GM12878 (cell line): Measurements from ENCODE around the gene NGB. TPM values are rescaled to one million over a fixed set of nuclear protein-coding genes. Genes with fewer than 3 reads are reported as not detected.

Experiments
- ATAC-seq: fragments of 200-7000 bp; cut with Tn5 transposase; 3 replicates; pipeline ENCODE4 v1.9.1; 2020; ENCODE audit warnings: mild to moderate bottlenecking, moderate library complexity
- BruUV-seq: library from RNA; stranded (reverse); fragments of 400-500 nt; replicated peaks from 2 replicates; lab custom pipeline; 2021; lab: Mats Ljungman, UMichigan
- CTCF ChIA-PET: fragments of 300-600 bp; sonication (Branson Sonifier 250); formaldehyde crosslinking; extraction: SDS; loops from one replicate; lab custom pipeline; 2021; ENCODE audit warnings: inconsistent platforms; lab: Yijun Ruan, JAX
- POLR2A ChIA-PET: fragments of 350-600 bp; formaldehyde crosslinking; extraction: SDS; loops from one replicate; lab custom pipeline; 2021; ENCODE audit warnings: inconsistent platforms; lab: Charles Lee
- RAD21 ChIA-PET: fragments of 300-600 bp; sonication (Branson Sonifier 250); formaldehyde crosslinking; loops from one replicate; lab custom pipeline; 2023; ENCODE audit warnings: antibody characterized with exemption; ENCODE audit not compliant: unreplicated experiment; lab: Charles Lee
- SMC1A ChIA-PET: fragments of 300-600 bp; sonication (Branson Sonifier 250); formaldehyde crosslinking; loops from one replicate; lab custom pipeline; 2023; ENCODE audit not compliant: unreplicated experiment, uncharacterized antibody; lab: Charles Lee
- DNase-seq: peaks from one replicate; pipeline ENCODE4 v3.0.0-alpha.2; 2011; ENCODE audit warnings: low read depth, low spot score
- FAIRE-seq: peaks from 3 replicates; lab custom pipeline; 2011; peaks lifted over from hg19 to GRCh38; lab: Jason Lieb, UNC
- H2AFZ ChIP-seq: 2 replicates; pipeline ENCODE4 v1.6.0; 2011; ENCODE audit warnings: low read depth, low read length, control low read depth; ENCODE audit not compliant: control insufficient read depth
- H3K27ac ChIP-seq: 2 replicates; pipeline ENCODE4 v1.5.1; 2011; ENCODE audit warnings: control low read depth; ENCODE audit not compliant: control insufficient read depth, insufficient read depth
- H3K27me3 ChIP-seq, 2 experiments: replicated peaks in 1 of 2; 2 replicates each; pipeline versions ENCODE4 v1.6.0 to v1.6.1; 2011; ENCODE audit warnings: low read length in 1 of 2; ENCODE audit not compliant: control insufficient read depth in 2 of 2, insufficient read depth in 2 of 2
- H3K36me3 ChIP-seq, 2 experiments: 2 replicates each; pipeline ENCODE4 v1.5.1; 2011; ENCODE audit warnings: low read length in 1 of 2; ENCODE audit not compliant: control insufficient read depth in 2 of 2, insufficient read depth in 2 of 2
- H3K4me1 ChIP-seq: 2 replicates; pipeline ENCODE4 v1.6.1; 2011; ENCODE audit warnings: mild to moderate bottlenecking, low read length, moderate library complexity, mixed read lengths; ENCODE audit not compliant: control insufficient read depth, insufficient read depth
- H3K4me2 ChIP-seq: 2 replicates; pipeline ENCODE4 v1.6.0; 2011; ENCODE audit warnings: control low read depth; ENCODE audit not compliant: control insufficient read depth, insufficient read depth
- H3K4me3 ChIP-seq: fragments of 200-600 bp; sonication (generic); 2 replicates; pipeline ENCODE4 v1.5.1; 2016
- H3K79me2 ChIP-seq: 2 replicates; pipeline ENCODE4 v1.6.0; 2011; ENCODE audit warnings: low read length; ENCODE audit not compliant: control insufficient read depth, insufficient read depth
- H3K9ac ChIP-seq: 2 replicates; pipeline ENCODE4 v1.8.0; 2011; ENCODE audit warnings: low read length, control low read depth, mixed read lengths; ENCODE audit not compliant: control insufficient read depth, insufficient read depth
- H3K9me3 ChIP-seq: replicated peaks from 3 replicates; pipeline ENCODE4 v1.5.1; 2011; ENCODE audit warnings: mild to moderate bottlenecking, low read length; ENCODE audit not compliant: control insufficient read depth, insufficient read depth
- H4K20me1 ChIP-seq: 2 replicates; pipeline ENCODE4 v1.6.0; 2011; ENCODE audit not compliant: control insufficient read depth, insufficient read depth
- EED ChIP-seq: sonication (generic); IDR thresholded peaks from 2 replicates; pipeline ENCODE4 v1.6.1; 2016; ENCODE audit warnings: antibody characterized with exemption, low read depth
- HDAC2 ChIP-seq: fragments of 200-600 bp; sonication (generic); IDR thresholded peaks from 2 replicates; pipeline ENCODE4 v1.6.1; 2017
- NR2F1 ChIP-seq: fragments of 450-650 bp; conservative IDR thresholded peaks from 2 replicates; pipeline ENCODE4 v1.6.1; 2017; ENCODE audit warnings: mild to moderate bottlenecking
- PAX5 ChIP-seq: IDR thresholded peaks from 2 replicates; pipeline ENCODE4 v1.6.1; 2011; ENCODE audit warnings: low read depth, low read length, borderline replicate concordance
- RBBP5 ChIP-seq: fragments of 200-600 bp; sonication (generic); conservative IDR thresholded peaks from 2 replicates; pipeline ENCODE4 v1.6.1; 2016
- WRNIP1 ChIP-seq: IDR thresholded peaks from 2 replicates; pipeline ENCODE4 v1.6.1; 2011; ENCODE audit warnings: low read depth, low read length, improper control_type of control experiment, borderline replicate concordance
- ZNF687 ChIP-seq: fragments of 450-650 bp; IDR thresholded peaks from 2 replicates; pipeline ENCODE4 v1.6.1; 2017; ENCODE audit warnings: mild to moderate bottlenecking, moderate library complexity
- WGBS: methylation state at CpG from one replicate; pipeline ENCODE4 v1.1.6; 2016; ENCODE audit warnings: low lambda C conversion rate; ENCODE audit not compliant: insufficient replicate concordance, insufficient coverage; ENCODE audit errors: missing lambda C conversion rate; 5-methylcytosine and 5-hydroxymethylcytosine counted together
- in situ Hi-C: fragments of 300-500 bp; cut with MboI; formaldehyde crosslinking; loops from 9 replicates; pipeline ENCODE4 v1.14.3; 2018; ENCODE audit warnings: mixed read lengths
- intact Hi-C: fragments of 100-400 bp; cut with micrococcal nuclease; formaldehyde crosslinking; loops from one replicate; pipeline ENCODE4 v1.14.2; 2022; ENCODE audit not compliant: unreplicated experiment
- polyA plus RNA-seq, 11 experiments: library from polyadenylated mRNA; depleted of rRNA in 4 of 11; unstranded in 6 of 11; stranded (reverse) in 5 of 11; fragments of >200 nt; fragmentation: Nextera tagmentation in 4 of 11; fragmentation: Illumina TruSeq in 1 of 11; extraction: Ambion mirVana in 4 of 11; extraction: Trizol in 1 of 11; gene quantifications; 1 replicate in 1 of 11; 2 replicates in 10 of 11; pipeline versions ENCODE4 v1.2.1 to v1.2.3, GENCODE V29; 2011 to 2016; ENCODE audit warnings: inconsistent platforms in 2 of 11, missing spikeins in 2 of 11, low read depth in 1 of 11
- total RNA-seq, 4 experiments: library from RNA; depleted of rRNA in 3 of 4; stranded (reverse); fragments of >200 nt in 3 of 4; fragmentation: Illumina TruSeq in 1 of 4; extraction: Trizol in 1 of 4; gene quantifications; 2 replicates each; pipeline versions ENCODE4 v1.2.1 to v1.2.3, GENCODE V29; 2013 to 2021

The NGB gene
- total and polyA plus RNA-seq, 10 of the 15 experiments (the other 5 are each of a cell fraction or from before 2014, with no cell fraction given), result 0.19 TPM; not detected in 9

- H3K27ac ChIP-seq, result no peak overlapping the region
- RAD21 ChIA-PET, result no interaction called here
- no peak for FAIRE-seq
- no peak for ATAC-seq
- no TSS peak for BruUV-seq
- H2AFZ ChIP-seq, result no peak overlapping the region
- in situ Hi-C loops, result no loop called here
- no peak for DNase-seq
- H3K79me2 ChIP-seq, result no peaks in the 10 kb centered on the region
- no peak overlapping the region for H3K9ac ChIP-seq
- POLR2A ChIA-PET, result no interaction called here
- WGBS, result 52% methylated on average over 11 of the region's 11 CpGs
- SMC1A ChIA-PET, result no interaction called here
- CTCF ChIA-PET, result no interaction called here
- no peaks in the 10 kb centered on the region for H3K4me1 ChIP-seq
- peaks cover 0 to 5% of the 10 kb centered on the region in 2 experiments; a peak in 3 of 4 replicates for H3K27me3 ChIP-seq
- TF ChIP-seq HDAC2 (no peak), RBBP5 (no peak), ZNF687 (no peak), PAX5 (no peak), EED (no peak), WRNIP1 (no peak), NR2F1 (no peak)
- H3K9me3 ChIP-seq, result no peaks in the 10 kb centered on the region
- H3K4me3 ChIP-seq, result no peak overlapping the region
- intact Hi-C loops, result no loop called here
- H3K36me3 ChIP-seq, result no peaks in the 10 kb centered on the region
- H3K4me2 ChIP-seq, result no peak overlapping the region
- no peaks in the 10 kb centered on the region for H4K20me1 ChIP-seq
Observed at GRCh38 chr14:77260199-77260598, 10.8 kb downstream of the NGB start.
